ENCODE results near the gene SEC31A.

Gene SEC31A

GRCh38 chr4:82791179-82791578 lies 99.8 kb downstream of the SEC31A start:
- no peaks in the 10 kb centered on the region for H4K20me1 ChIP-seq (ENCODE audit: insufficient read depth, low read length)
- H3K79me2 ChIP-seq (ENCODE audit: insufficient read depth, low read length): no peaks in the 10 kb centered on the region
- no peaks in the 10 kb centered on the region for H3K27me3 ChIP-seq (ENCODE audit: insufficient read depth, low read length)

DNA sequence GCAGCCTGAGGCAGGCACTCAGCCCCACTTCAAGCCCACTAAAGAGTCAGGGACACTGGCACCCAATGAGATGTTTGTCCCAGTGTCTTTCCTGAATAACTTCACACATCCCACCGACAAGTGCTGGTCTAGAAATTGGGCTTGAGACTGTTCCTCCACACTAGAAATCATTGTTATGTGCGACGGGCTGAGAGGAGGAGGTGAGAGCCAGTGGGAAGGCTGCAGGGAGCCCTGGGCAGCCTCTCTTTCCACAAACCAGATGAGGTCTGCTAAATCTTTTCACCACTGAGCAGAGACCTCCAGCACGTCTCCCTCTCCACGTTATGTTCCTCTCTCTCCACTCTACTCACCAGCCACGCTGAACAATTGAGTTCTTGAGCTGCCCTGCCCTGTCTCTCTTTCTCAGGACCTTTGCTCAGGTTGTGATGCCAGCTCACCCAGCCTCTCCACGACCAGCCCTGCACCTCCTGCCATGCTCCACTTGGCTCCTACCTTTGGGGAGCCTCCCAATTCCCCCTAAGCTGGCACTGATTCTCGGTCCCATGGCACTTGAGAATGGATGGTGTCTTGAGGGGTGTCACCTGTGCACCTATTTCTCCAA lies 100.8 kb downstream of the SEC31A start:
- Histone ChIP-seq H2AFZ (ENCODE audit: low read length) (no peak overlapping the region), H3K9ac (ENCODE audit: low read length) (no peak overlapping the region), H3K79me2 (ENCODE audit: insufficient read depth, low read length) (no peaks in the 10 kb centered on the region), H3K9me3 (ENCODE audit: low read length) (no peaks in the 10 kb centered on the region), H4K20me1 (ENCODE audit: insufficient read depth, low read length) (no peaks in the 10 kb centered on the region), H3K9me2 (ENCODE audit: low read depth, low read length) (no peaks in the 10 kb centered on the region), H3F3A (ENCODE audit: insufficient read depth, low read length) (no peaks in the 10 kb centered on the region), H3K4me2 (ENCODE audit: low read length) (no peak overlapping the region), H3K27ac (ENCODE audit: low read depth, low read length, poor library complexity, severe bottlenecking) (no peak overlapping the region), H3K4me1 (ENCODE audit: insufficient read depth, low read length, severe bottlenecking) (no peaks in the 10 kb centered on the region), H3K4me3 (ENCODE audit: low read depth, low read length, poor library complexity, severe bottlenecking) (no peak overlapping the region), H3K36me3 (ENCODE audit: insufficient read depth, low read length) (no peaks in the 10 kb centered on the region), H3K27me3 (ENCODE audit: insufficient read depth, low read length) (no peaks in the 10 kb centered on the region)
- no peak for TF ChIP-seq EZH2 (IDR thresholded peaks at IDR 0.05; ENCODE audit: borderline replicate concordance, low read length)
- TF ChIP-seq, protein P1, sequence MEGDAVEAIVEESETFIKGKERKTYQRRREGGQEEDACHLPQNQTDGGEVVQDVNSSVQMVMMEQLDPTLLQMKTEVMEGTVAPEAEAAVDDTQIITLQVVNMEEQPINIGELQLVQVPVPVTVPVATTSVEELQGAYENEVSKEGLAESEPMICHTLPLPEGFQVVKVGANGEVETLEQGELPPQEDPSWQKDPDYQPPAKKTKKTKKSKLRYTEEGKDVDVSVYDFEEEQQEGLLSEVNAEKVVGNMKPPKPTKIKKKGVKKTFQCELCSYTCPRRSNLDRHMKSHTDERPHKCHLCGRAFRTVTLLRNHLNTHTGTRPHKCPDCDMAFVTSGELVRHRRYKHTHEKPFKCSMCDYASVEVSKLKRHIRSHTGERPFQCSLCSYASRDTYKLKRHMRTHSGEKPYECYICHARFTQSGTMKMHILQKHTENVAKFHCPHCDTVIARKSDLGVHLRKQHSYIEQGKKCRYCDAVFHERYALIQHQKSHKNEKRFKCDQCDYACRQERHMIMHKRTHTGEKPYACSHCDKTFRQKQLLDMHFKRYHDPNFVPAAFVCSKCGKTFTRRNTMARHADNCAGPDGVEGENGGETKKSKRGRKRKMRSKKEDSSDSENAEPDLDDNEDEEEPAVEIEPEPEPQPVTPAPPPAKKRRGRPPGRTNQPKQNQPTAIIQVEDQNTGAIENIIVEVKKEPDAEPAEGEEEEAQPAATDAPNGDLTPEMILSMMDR (IDR thresholded peaks at IDR 0.05; ENCODE audit: low read length): no peak

More at GRCh38 chr4:82791179-82791578, 99.8 kb downstream of the SEC31A start:
- H3K9me2 ChIP-seq (ENCODE audit: low read depth, low read length): no peaks in the 10 kb centered on the region
- H3K27ac ChIP-seq (ENCODE audit: low read depth, low read length, poor library complexity, severe bottlenecking): no peak overlapping the region
- no peaks in the 10 kb centered on the region for H3K36me3 ChIP-seq (ENCODE audit: insufficient read depth, low read length)
- H3K9me3 ChIP-seq (ENCODE audit: low read length): no peaks in the 10 kb centered on the region
- H2AFZ ChIP-seq (ENCODE audit: low read length): no peak overlapping the region
- no peak overlapping the region for H3K4me2 ChIP-seq (ENCODE audit: low read length)
- H3K4me3 ChIP-seq (ENCODE audit: low read depth, low read length, poor library complexity, severe bottlenecking): no peak overlapping the region
- no peaks in the 10 kb centered on the region for H3K4me1 ChIP-seq (ENCODE audit: insufficient read depth, low read length, severe bottlenecking)
- no peak for TF ChIP-seq EZH2 (IDR thresholded peaks at IDR 0.05; ENCODE audit: borderline replicate concordance, low read length)
- TF ChIP-seq, protein P1 (IDR thresholded peaks at IDR 0.05; ENCODE audit: low read length): no peak
- H3K9ac ChIP-seq (ENCODE audit: low read length): no peak overlapping the region
- no peaks in the 10 kb centered on the region for H3F3A ChIP-seq (ENCODE audit: insufficient read depth, low read length)

DNA sequence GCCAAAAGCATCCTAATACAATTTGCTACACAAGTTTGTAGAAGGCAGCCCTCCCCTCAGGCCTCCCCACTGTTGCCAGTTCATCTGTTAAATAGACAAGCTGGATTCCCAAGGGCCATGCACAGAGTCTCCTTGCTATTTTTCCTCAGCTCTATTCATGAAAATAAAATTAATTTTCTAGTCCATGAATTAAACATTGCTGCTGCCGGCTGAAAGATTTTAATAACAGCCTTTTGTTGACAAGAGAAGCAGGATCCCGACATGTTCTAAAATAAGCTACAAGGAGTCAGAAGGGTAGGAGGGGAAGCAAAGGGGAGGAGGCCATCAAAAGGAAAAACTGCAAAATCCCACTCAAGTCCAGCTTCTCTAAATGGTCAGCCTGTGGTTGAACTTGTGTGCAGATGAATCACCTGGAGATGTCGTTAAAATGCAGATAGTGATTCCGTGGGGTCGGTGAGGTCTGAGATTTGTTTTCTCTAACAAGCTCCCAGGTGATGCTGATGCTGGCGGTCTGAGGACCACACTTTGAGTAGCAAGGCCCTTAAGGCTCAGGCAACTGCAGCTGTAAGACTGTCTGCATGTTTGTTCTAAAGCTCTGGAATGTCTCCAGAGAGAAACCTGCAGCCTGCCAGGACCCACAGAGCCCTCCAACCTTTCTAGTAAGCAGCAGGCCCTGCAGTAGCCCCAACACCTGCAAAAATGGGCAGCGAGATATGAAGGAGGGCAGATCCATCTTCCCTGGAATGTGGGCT lies 101.8 kb downstream of the SEC31A start:
- TF ChIP-seq EZH2 (IDR thresholded peaks at IDR 0.05; ENCODE audit: borderline replicate concordance, low read length): no peak
- TF ChIP-seq, protein P1 (IDR thresholded peaks at IDR 0.05; ENCODE audit: low read length): no peak
- no peak overlapping the region for H3K9ac ChIP-seq (ENCODE audit: low read length)
- H3K4me1 ChIP-seq (ENCODE audit: insufficient read depth, low read length, severe bottlenecking): peaks cover 5% of the 10 kb centered on the region
- no peaks in the 10 kb centered on the region for H3K9me3 ChIP-seq (ENCODE audit: low read length)
- H3F3A ChIP-seq (ENCODE audit: insufficient read depth, low read length): no peaks in the 10 kb centered on the region
- no peak overlapping the region for H2AFZ ChIP-seq (ENCODE audit: low read length)
- no peaks in the 10 kb centered on the region for H3K79me2 ChIP-seq (ENCODE audit: insufficient read depth, low read length)
- H3K4me3 ChIP-seq (ENCODE audit: low read depth, low read length, poor library complexity, severe bottlenecking): no peak overlapping the region
- no peak overlapping the region for H3K27ac ChIP-seq (ENCODE audit: low read depth, low read length, poor library complexity, severe bottlenecking)
- no peaks in the 10 kb centered on the region for H3K27me3 ChIP-seq (ENCODE audit: insufficient read depth, low read length)
- no peak overlapping the region for H3K4me2 ChIP-seq (ENCODE audit: low read length)
- no peaks in the 10 kb centered on the region for H3K36me3 ChIP-seq (ENCODE audit: insufficient read depth, low read length)
- no peaks in the 10 kb centered on the region for H3K9me2 ChIP-seq (ENCODE audit: low read depth, low read length)
- H4K20me1 ChIP-seq (ENCODE audit: insufficient read depth, low read length): no peaks in the 10 kb centered on the region

Measured in OCI-LY1 (cell line).